BJ (cell line): ENCODE results near the gene FASTKD3. TPM values are rescaled to one million over a fixed set of nuclear protein-coding genes. Genes with fewer than 3 reads are reported as not detected.

Source experiments
- CTCF ChIA-PET: fragments of 350-600 bp; formaldehyde crosslinking; extraction: SDS; loops from one replicate; lab custom pipeline; 2021; ENCODE audit warnings: antibody characterized with exemption, inconsistent platforms; lab: Yijun Ruan, JAX
- POLR2A ChIA-PET: fragments of 300-600 bp; sonication (Branson Sonifier 250); formaldehyde crosslinking; extraction: SDS; loops from one replicate; lab custom pipeline; 2021; ENCODE audit warnings: antibody characterized with exemption; lab: Charles Lee
- DNase-seq: peaks from one replicate; pipeline ENCODE4 v3.0.0-alpha.2; 2011; ENCODE audit warnings: low read depth
- H3K27me3 ChIP-seq: 2 replicates; pipeline ENCODE4 v1.6.0; 2011; ENCODE audit warnings: low read length; ENCODE audit not compliant: control insufficient read depth, insufficient read depth
- H3K36me3 ChIP-seq: 2 replicates; pipeline ENCODE4 v1.5.1; 2011; ENCODE audit warnings: low read length; ENCODE audit not compliant: control insufficient read depth, insufficient read depth
- H3K4me3 ChIP-seq: 2 replicates; pipeline ENCODE4 v1.5.1; 2011; ENCODE audit warnings: low read depth, mild to moderate bottlenecking, control low read depth, low read length
- polyA plus RNA-seq: library from polyadenylated mRNA; depleted of rRNA; stranded (reverse); fragments of >200 nt; gene quantifications from 2 replicates; pipeline ENCODE4 v1.2.3, GENCODE V29; 2011
- TF ChIP-seq, protein P1 (sequence below): IDR thresholded peaks from 2 replicates; pipeline ENCODE4 v1.5.1; 2011; ENCODE audit warnings: low read depth, mild to moderate bottlenecking, control low read depth, inconsistent platforms, low read length, moderate library complexity; ENCODE audit not compliant: insufficient read depth

FASTKD3 gene
- polyA plus RNA-seq, 1 experiment: 5.6 TPM

DNA sequence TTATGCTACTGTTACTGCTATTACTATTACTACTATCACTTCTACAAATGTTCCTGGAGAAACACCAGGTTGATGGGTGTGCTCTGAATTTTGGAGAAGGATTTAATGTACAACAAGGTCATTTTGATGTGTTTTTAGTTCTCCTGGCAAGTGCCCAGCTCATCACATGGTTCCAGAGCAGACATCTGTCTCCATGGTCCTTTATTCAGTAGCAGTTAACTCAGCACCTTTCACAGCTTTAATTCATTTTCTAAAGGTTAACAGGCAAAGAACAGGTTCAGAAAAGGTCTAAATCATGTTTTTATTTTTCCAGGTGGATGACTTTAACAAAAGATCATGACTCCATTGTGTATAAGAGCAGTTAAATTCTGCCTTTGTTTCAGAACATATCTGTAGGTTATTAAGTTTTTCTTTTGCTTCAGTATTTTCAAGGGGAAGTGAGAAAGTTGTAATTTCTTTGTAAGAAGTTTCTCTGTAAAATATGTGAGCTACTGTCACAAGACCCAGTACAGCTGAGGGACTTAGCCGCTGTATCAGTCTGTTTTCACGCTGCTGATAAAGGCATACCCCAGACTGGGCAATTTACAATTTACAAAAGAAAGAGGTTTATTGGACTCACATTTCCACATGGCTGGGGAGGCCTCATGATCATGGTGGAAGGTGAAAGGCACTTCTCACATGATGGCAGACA lies 42.1 kb upstream of the FASTKD3 start:
- no peak for DNase-seq
- CTCF ChIA-PET: interaction anchor here (1.4 to 2.6 kb wide), 2 partner anchors 11 to 16 kb away, joined by 6 to 9 read pairs; no protein-coding TSS in a partner anchor
- Histone ChIP-seq H3K36me3 (no peaks in the 10 kb centered on the region), H3K4me3 (no peak overlapping the region), H3K27me3 (no peaks in the 10 kb centered on the region)
- POLR2A ChIA-PET: no interaction called here
- TF ChIP-seq, protein P1, sequence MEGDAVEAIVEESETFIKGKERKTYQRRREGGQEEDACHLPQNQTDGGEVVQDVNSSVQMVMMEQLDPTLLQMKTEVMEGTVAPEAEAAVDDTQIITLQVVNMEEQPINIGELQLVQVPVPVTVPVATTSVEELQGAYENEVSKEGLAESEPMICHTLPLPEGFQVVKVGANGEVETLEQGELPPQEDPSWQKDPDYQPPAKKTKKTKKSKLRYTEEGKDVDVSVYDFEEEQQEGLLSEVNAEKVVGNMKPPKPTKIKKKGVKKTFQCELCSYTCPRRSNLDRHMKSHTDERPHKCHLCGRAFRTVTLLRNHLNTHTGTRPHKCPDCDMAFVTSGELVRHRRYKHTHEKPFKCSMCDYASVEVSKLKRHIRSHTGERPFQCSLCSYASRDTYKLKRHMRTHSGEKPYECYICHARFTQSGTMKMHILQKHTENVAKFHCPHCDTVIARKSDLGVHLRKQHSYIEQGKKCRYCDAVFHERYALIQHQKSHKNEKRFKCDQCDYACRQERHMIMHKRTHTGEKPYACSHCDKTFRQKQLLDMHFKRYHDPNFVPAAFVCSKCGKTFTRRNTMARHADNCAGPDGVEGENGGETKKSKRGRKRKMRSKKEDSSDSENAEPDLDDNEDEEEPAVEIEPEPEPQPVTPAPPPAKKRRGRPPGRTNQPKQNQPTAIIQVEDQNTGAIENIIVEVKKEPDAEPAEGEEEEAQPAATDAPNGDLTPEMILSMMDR: no peak

GRCh38 chr5:7908317-7908716 lies 39.5 kb upstream of the FASTKD3 start:
- no peak for DNase-seq
- ChIA-PET CTCF (no interaction called here), POLR2A (no interaction called here)
- no peaks in the 10 kb centered on the region for H3K36me3 ChIP-seq
- H3K4me3 ChIP-seq: no peak overlapping the region
- no peaks in the 10 kb centered on the region for H3K27me3 ChIP-seq
- TF ChIP-seq, protein P1: no peak

DNA sequence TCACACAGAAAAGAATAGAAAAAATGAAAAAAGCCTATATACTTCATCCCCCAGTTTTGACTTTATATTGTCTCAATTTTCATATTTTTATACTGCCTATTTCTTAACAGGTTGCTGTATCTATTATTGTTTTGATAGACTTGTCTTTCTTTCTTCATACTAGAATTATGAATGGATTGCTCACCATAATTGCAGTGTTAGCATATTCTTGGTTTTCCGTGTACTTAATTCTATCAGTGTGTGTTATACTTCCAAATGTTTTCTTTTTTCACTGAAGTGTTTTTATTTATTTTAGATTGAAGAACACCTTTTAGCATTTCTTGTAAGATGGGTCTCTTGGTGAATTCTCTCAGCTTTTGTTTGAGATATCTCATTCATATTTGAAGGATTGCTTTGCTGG lies 38.8 kb upstream of the FASTKD3 start:
- DNase-seq: no peak
- Histone ChIP-seq H3K27me3 (no peaks in the 10 kb centered on the region), H3K36me3 (no peaks in the 10 kb centered on the region), H3K4me3 (no peak overlapping the region)
- ChIA-PET POLR2A (no interaction called here), CTCF (interaction anchor here (1.7 kb wide), 1 partner anchor 21 kb away, joined by 4 read pairs; no protein-coding TSS in a partner anchor)
- TF ChIP-seq, protein P1: no peak

DNA sequence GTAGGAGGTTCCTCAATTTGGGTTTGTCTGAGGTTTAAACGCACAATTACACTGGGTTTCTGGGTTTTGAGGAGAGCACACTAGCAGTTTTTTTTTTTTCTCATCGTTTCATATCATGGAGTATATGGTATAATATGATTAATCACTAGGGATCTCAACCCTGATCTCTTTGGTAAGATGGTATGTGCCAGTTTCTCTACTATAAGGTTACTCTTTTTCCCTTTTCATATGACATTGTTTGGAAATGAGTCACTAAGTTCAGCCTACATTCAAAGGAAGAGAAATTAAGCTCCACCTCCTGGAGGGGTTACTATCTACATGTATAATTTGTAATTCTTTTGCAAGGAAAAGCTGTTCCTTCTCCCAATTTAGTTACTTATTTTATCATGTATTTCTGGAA lies 35.3 kb upstream of the FASTKD3 start:
- Histone ChIP-seq H3K27me3 (no peaks in the 10 kb centered on the region), H3K4me3 (no peak overlapping the region), H3K36me3 (peaks cover 5% of the 10 kb centered on the region)
- CTCF ChIA-PET: interaction anchor here (1.0 kb wide), 1 partner anchor 17 kb away, joined by 3 read pairs; no protein-coding TSS in a partner anchor
- DNase-seq: no peak
- TF ChIP-seq, protein P1: no peak
- POLR2A ChIA-PET: no interaction called here

DNA sequence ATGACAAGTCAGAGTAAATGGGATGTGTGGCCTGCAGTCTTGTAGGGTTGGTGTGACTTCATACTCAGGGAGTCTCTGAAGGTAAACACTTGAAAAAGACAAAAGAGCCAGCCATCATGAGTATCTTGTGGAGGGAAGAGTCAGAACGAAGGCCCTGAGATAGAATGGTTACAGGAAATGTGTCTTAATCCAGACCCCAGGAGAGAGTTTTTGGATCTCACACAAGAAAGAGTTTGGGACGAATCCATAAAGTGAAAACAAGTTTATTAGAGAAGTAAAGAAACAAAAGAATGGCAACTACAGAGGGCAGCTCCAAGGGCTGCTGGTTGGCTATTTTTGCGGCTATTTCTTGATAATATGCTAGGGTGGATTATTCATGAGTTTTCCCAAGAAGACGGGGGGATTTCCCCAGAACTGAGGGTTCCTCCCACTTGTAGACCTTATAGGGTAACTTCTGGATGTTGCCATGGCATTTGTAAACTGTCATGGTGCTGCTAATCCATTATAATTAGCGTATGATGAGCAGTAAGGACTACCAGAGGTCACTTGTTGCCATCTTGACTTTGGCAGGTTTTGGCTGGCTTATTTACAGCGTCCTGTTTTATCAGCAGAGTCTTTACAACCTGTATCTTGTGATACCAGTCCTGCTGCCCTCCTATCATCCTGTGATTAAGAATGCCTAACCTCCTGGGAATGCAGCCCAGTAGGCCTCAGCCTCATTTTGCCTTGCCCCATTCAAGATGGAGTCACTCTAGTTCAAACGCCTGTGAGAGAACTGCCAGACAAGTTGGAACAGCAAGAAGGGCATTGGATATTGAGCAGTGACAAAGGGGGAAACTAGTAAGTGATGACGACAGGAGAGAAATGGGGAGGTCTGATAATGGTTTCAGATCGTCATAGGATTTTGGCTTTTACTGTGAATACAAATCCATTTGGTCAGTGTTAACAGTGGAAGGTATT lies 34.1 kb upstream of the FASTKD3 start:
- no peak for DNase-seq
- CTCF ChIA-PET: interaction anchor here (1.0 kb wide), 1 partner anchor 16 kb away, joined by 3 read pairs; no protein-coding TSS in a partner anchor
- no peaks in the 10 kb centered on the region for H3K27me3 ChIP-seq
- POLR2A ChIA-PET: no interaction called here
- no peak overlapping the region for H3K4me3 ChIP-seq
- peaks cover 11% of the 10 kb centered on the region for H3K36me3 ChIP-seq
- TF ChIP-seq, protein P1: no peak
